Natural killer cell treated with Interleukin-12 subunit alpha and Interleukin-12 subunit beta and Interleukin-15 and Interleukin-18, amount 100 ng/mL, for 72 hours (primary cell): ENCODE data around the gene EGFLAM. TPM values are rescaled to one million over a fixed set of nuclear protein-coding genes. Genes with fewer than 3 reads are reported as not detected.

ENCODE experiments used
- ATAC-seq, 2 donors: fragments of 150-1000 bp; cut with Tn5 transposase in 1 of 2; sonication (Bioruptor Pico), chemical (Tn5 transposase) in 1 of 2; 2 replicates each; pipeline ENCODE4 v1.10.0; 2021
- DNase-seq: peaks from one replicate; pipeline ENCODE4 v3.0.0; 2022; ENCODE audit warnings: low spot score
- H3K27ac Mint-ChIP-seq, 2 donors: 1 replicate in 1 of 2; 2 replicates in 1 of 2; pipeline ENCODE4 v1.8.0; 2022; ENCODE audit warnings: mixed read lengths in 2 of 2, mild to moderate bottlenecking in 1 of 2, moderate library complexity in 1 of 2
- H3K27me3 Mint-ChIP-seq, 2 donors: 1 replicate in 1 of 2; 2 replicates in 1 of 2; pipeline ENCODE4 v1.8.0; 2022; ENCODE audit warnings: mixed read lengths in 2 of 2
- H3K36me3 Mint-ChIP-seq: one replicate; pipeline ENCODE4 v1.8.0; 2022; ENCODE audit warnings: mixed read lengths
- H3K4me1 Mint-ChIP-seq, 2 donors: 1 replicate in 1 of 2; 2 replicates in 1 of 2; pipeline ENCODE4 v1.8.0; 2022; ENCODE audit warnings: low read depth in 2 of 2, mixed read lengths in 2 of 2, mild to moderate bottlenecking in 1 of 2
- H3K4me3 Mint-ChIP-seq: one replicate; pipeline ENCODE4 v1.8.0; 2022; ENCODE audit warnings: mixed read lengths
- H3K9me3 Mint-ChIP-seq: 2 replicates; pipeline ENCODE4 v1.8.0; 2022; ENCODE audit warnings: mixed read lengths
- total RNA-seq, 2 donors: library from RNA; stranded (reverse); gene quantifications; one replicate each; pipeline ENCODE4 v1.2.3, GENCODE V29; 2022

The EGFLAM gene
- total RNA-seq, 2 donors from 2014 or later: not detected

DNA sequence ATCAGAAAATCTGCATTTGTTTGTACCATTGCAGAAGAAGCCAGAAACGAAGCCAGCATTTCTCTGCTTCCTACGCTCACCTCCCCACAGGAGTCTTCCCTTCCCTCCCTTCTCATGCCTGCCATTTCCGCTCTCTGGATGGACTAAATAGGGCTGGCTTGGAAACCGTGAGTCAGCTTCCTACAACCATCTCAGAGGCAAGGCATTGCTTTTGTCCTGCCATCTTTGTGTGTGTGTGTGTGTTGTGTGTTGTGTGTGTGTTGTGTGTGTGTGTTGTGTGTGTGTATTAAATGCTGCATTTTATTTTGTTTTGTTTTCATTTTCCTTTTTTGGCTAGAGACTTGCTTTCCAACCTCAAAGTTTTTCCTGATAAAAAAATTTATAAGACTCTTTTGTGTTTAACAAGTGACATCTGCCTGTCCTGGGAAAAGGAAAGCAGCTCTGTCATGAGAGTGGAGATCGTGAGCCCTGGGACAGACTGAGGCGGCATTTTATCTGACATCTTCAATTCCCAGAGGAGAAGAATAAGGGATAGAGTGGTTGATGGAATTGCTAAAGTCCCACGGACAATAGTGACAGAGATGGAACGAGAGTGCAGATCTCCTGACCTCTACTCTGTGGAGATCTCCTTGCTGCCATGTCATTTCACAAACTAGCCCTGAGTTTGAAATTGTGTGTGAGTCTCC, 7.5 kb upstream of the EGFLAM start:
- H3K27me3 Mint-ChIP-seq: peaks cover 18 to 21% of the 10 kb centered on the region in 2 donors
- H3K9me3 Mint-ChIP-seq: peaks cover 6% of the 10 kb centered on the region
- H3K36me3 Mint-ChIP-seq: no peaks in the 10 kb centered on the region
- H3K27ac Mint-ChIP-seq: no peak overlapping the region
- no peak overlapping the region for H3K4me3 Mint-ChIP-seq
- DNase-seq (no peak), ATAC-seq (no peak)
- no peaks in the 10 kb centered on the region for H3K4me1 Mint-ChIP-seq

DNA sequence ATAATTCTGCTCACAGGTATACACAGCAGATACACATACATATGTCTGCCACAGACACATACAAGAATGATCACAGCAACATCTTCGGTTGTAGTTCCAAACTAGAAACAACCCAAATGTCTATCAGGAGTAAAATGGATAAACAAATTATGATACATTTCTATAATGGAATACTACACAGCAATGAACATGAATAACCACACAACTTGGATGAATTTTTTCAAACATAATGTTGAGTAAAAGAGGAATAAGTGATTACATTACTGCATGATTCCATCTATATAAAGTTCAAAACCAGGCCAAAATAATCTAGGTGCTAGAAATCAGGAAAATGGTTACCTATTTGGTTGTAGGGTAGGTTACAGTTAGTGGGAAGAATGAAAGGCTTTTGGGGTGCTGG, 4.6 kb upstream of the EGFLAM start:
- Mint-ChIP-seq H3K4me1 (no peaks in the 10 kb centered on the region), H3K9me3 (peaks cover 6% of the 10 kb centered on the region), H3K27ac (no peak overlapping the region), H3K36me3 (no peaks in the 10 kb centered on the region), H3K4me3 (no peak overlapping the region), H3K27me3 (peaks cover 33 to 38% of the 10 kb centered on the region in 2 donors)
- no peak for ATAC-seq
- DNase-seq: no peak

DNA sequence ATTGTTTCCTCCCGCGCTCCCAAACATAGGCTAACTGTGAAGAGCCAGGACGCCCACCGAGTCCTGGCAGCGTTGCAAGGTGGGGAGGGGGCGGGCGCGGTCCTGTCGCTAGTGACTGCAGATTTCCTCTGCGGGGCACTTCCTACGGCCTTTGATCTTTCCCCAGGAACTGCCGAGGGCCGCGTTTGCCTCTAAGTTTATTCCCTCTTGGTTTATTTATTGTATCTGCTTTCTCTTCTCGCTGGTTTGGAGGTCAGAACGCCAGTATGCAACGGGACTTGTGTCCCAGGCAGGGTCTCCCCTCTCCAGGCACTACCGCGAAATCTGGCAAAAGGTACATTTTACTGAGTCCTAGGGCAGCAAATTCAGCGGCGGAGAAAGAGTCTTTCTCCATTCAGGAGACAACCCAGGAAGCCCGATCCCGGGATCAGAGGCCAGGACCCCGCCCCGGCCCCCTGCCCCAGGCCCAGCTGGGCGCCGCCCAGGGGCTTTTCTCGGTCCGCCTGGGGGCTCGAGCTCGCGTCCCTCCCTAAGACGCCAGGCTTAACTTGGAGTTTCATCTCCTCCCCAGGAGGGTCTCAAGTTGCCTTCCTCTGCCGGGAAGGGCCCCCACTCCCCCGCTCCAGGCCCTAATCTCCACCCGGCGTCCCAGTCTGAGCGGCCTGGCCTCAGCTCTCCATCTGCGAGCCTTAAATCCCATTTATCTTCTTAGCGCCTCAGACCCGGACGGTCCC, 884 bp upstream of the EGFLAM start:
- Mint-ChIP-seq H3K36me3 (no peaks in the 10 kb centered on the region), H3K4me1 (no peaks in the 10 kb centered on the region), H3K9me3 (no peaks in the 10 kb centered on the region), H3K27me3 (peaks cover 50 to 59% of the 10 kb centered on the region in 2 donors), H3K27ac (no peak overlapping the region), H3K4me3 (no peak overlapping the region)
- DNase-seq (no peak), ATAC-seq (no peak)

DNA sequence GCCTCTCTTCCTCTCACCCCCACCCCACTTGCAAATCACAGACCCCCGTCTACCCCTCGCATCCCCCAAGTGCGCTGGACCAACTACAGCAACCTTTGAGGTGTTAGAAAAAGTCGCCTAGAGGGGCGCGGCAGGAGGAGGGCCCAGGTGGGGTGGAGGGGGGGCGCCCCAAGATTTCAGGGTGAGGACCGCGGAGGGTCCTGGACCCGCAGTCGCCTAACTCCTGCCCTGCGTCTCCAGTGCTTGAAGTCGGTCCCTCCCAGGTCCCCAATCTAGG, 379 bp upstream of the EGFLAM start:
- Mint-ChIP-seq H3K9me3 (no peaks in the 10 kb centered on the region), H3K4me1 (no peaks in the 10 kb centered on the region), H3K4me3 (no peak overlapping the region), H3K36me3 (no peaks in the 10 kb centered on the region), H3K27ac (no peak overlapping the region), H3K27me3 (peaks cover 48 to 62% of the 10 kb centered on the region in 2 donors)
- ATAC-seq: no peak
- DNase-seq: no peak

DNA sequence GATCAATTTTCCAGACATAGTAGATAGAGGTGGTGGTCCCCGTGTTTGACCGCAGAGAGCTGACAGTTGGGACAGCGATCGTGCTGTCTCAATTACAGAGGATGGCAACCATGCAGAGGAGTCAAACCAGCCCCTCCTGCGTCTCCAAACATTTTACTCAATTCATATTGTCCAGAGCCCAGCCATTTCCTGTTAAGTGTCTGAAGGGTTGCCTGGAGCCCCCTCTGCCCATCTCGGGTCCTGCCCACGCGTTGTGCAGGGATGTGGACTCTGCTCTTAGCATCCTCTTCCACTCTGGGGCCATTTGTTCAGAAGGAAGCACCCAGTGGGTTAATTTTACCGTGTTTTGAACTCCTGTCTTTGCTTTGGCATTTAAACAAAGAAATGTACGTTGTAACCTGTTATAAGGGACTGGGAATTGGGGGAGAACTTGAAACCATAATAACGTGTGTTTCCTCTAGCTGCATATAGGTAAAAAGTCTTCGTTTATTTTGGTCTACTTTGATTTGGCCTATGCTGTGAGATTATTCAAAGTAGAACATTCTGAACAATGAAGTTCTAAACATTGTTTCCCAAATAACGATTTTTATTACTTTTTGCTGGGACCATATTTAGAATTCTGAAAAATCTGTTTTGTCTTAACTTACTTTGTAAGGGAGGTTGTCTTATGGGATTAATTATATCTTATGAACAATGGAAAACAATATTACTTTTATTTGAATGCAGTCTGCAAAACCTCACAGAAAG, 876 bp downstream of the EGFLAM start:
- no peaks in the 10 kb centered on the region for H3K9me3 Mint-ChIP-seq
- no peak for DNase-seq
- no peak overlapping the region for H3K27ac Mint-ChIP-seq
- peaks cover 49 to 61% of the 10 kb centered on the region in 2 donors for H3K27me3 Mint-ChIP-seq
- no peaks in the 10 kb centered on the region for H3K36me3 Mint-ChIP-seq
- H3K4me1 Mint-ChIP-seq: no peaks in the 10 kb centered on the region
- no peak for ATAC-seq
- H3K4me3 Mint-ChIP-seq: no peak overlapping the region

DNA sequence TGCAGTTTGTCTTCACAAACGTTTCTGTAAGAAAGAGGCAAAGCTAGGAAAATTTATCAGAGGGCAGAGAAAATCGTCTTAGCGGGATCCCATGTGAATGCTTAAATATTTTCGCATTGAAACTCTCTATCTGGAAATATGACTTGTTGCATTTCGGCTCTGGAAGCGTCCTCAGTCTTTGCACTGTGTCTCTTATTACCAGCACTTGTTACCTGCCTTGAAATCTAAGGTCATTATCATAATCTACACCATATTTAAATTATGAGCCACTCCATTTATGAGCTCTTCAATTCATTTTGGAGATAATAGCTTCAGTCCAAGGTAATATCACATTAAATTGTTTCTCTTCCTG, 1.4 kb downstream of the EGFLAM start:
- no peak overlapping the region for H3K4me3 Mint-ChIP-seq
- no peaks in the 10 kb centered on the region for H3K9me3 Mint-ChIP-seq
- no peak for ATAC-seq
- no peaks in the 10 kb centered on the region for H3K4me1 Mint-ChIP-seq
- DNase-seq: no peak
- H3K27ac Mint-ChIP-seq: no peak overlapping the region
- H3K36me3 Mint-ChIP-seq: no peaks in the 10 kb centered on the region
- H3K27me3 Mint-ChIP-seq: peaks cover 49 to 55% of the 10 kb centered on the region in 2 donors

DNA sequence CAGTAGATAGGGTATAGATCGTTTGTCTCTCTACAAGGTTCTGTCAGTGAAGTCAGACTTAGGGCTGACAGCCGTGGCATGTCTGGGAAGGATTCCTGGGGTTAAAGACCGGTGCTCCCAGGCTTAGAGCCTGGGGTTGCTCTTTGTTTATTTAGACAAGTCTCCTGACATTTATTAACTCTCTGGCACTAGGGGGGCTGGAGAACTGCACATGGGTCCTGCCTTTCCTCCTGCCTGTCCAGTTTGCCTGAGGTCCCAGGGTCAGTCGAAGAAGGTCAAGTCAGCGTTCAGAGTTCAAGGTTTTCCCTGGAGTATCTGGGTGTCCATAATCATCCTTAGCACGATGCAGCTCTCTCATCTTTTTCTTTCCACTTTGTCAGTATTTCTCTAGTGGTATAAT, 5.6 kb downstream of the EGFLAM start:
- no peaks in the 10 kb centered on the region for H3K36me3 Mint-ChIP-seq
- no peak overlapping the region for H3K4me3 Mint-ChIP-seq
- no peaks in the 10 kb centered on the region for H3K4me1 Mint-ChIP-seq
- DNase-seq: no peak
- no peak for ATAC-seq
- H3K27ac Mint-ChIP-seq: no peak overlapping the region
- H3K9me3 Mint-ChIP-seq: no peaks in the 10 kb centered on the region
- H3K27me3 Mint-ChIP-seq: peaks cover 22 to 28% of the 10 kb centered on the region in 2 donors

DNA sequence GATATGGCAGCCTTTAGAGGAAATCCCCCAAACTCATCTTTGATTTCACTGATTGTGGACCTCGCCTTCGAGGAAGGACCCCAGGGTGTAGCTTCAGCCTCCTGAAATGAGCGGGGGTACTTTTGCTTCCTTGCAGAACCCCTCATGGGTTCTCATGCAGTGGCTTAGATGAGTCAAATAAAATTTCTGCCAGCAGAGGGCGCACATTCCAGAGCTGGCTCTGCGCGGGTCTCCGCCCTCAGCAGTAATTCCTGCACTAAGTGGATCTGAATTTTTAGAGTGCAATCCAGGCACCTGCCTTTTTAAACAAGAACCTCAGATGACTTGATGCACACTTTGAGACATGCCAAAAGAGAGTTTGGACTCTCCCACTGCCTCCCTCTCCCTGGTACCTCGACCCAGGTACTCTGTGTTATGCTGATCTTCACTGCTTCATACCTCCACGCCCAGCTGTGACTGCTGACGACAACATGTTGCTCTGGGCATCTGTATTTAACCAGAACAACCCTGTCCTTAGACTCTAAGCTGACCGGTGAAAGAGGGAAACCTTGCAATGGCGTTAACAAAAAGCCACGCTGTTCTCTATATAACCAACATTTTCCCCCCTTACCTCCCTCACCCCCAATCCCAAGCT, 7.3 kb downstream of the EGFLAM start:
- Mint-ChIP-seq H3K27me3 (peaks cover 7 to 14% of the 10 kb centered on the region in 2 donors), H3K4me3 (no peak overlapping the region), H3K4me1 (no peaks in the 10 kb centered on the region), H3K9me3 (no peaks in the 10 kb centered on the region), H3K27ac (no peak overlapping the region), H3K36me3 (no peaks in the 10 kb centered on the region)
- no peak for DNase-seq
- ATAC-seq: no peak

DNA sequence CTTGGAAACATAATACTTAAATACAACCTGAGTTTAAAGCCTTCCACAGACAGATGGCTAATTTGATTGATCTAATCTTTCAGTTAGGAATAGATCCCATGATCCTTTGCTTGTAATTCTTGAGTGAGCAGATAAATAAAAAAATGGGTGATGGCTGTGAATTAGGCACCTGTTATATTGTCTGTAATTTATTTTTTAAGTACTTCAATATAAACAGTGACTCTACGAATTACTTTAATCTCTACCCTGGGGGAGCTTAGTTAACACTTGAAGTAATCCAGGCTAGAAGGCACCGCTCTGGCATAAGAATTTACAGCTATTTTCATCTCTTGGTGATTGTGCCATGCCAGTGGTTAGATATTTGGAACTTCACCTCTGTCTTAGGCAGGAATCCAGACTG, 9.0 kb downstream of the EGFLAM start:
- peaks cover 6% of the 10 kb centered on the region for H3K9me3 Mint-ChIP-seq
- H3K4me3 Mint-ChIP-seq: no peak overlapping the region
- ATAC-seq (no peak), DNase-seq (no peak)
- no peaks in the 10 kb centered on the region for H3K36me3 Mint-ChIP-seq
- H3K4me1 Mint-ChIP-seq: no peaks in the 10 kb centered on the region
- peaks cover 4 to 9% of the 10 kb centered on the region in 2 donors for H3K27me3 Mint-ChIP-seq
- no peak overlapping the region for H3K27ac Mint-ChIP-seq

DNA sequence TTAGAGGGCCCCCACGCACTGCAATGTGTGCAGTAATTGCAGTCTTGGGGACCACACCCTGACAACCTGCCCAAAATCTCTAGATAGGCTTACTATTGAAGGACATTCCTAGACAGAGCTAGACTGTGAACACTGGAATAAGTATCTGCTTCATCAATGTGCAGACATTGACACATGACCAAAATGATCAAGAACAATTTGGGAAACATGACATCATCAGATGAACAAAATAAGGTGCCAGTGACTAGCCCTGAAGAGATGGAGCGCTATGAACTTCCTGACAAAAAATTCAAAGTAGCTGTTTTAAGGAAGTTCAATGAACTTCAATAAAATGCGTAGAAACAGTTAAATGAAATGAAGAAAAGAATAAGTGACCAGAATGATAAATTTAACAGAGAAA, 15.3 kb downstream of the EGFLAM start:
- DNase-seq (no peak), ATAC-seq (no peak)
- H3K4me1 Mint-ChIP-seq: no peaks in the 10 kb centered on the region
- H3K27me3 Mint-ChIP-seq: no peaks in the 10 kb centered on the region
- H3K36me3 Mint-ChIP-seq: peaks cover 9% of the 10 kb centered on the region
- no peak overlapping the region for H3K4me3 Mint-ChIP-seq
- H3K9me3 Mint-ChIP-seq: peaks cover 9% of the 10 kb centered on the region
- H3K27ac Mint-ChIP-seq: no peak overlapping the region

DNA sequence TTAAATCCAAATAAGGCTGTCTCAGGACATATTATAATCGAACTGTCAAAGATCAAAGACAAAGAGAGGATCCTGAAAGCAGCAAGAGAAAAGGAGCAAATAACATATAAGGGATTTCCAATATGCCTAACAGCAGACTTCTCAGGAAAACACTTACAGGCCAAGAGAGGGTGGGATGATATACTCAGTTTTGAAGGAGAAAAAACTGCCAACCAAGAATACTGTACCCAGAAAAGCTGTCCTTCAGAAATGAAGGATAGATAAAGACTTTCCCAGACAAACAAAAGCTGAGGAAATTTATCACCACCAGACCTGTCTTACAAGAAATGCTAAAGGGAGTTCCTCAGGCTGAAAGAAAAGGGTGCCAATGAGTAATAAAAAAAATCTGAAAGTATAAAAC, 16.0 kb downstream of the EGFLAM start:
- no peak overlapping the region for H3K27ac Mint-ChIP-seq

DNA sequence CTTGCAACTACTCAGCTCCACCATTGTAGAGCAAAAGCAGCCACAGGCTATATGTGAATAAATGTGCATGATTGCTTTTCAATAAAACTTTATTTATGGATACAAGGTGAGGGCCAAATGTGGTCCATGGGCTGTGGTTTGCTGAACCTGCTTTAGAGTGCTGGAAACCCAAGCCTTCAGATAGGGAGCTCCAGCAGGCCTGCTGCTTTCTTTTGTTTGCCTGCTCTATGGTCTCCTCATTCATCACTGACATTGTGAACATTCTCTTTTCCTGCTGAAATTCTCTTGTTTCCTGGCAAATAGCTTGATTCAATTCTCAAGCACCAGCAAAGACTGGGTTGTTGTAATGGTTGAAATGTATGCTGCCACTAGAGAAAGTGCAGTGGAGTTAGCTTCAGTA, 26.0 kb downstream of the EGFLAM start:
- DNase-seq: no peak
- H3K36me3 Mint-ChIP-seq: no peaks in the 10 kb centered on the region
- H3K9me3 Mint-ChIP-seq: no peaks in the 10 kb centered on the region
- H3K27ac Mint-ChIP-seq: no peak overlapping the region
- ATAC-seq: no peak
- H3K4me3 Mint-ChIP-seq: no peak overlapping the region
- no peaks in the 10 kb centered on the region for H3K27me3 Mint-ChIP-seq
- H3K4me1 Mint-ChIP-seq: no peaks in the 10 kb centered on the region

More for the DNA sequence above, 16.0 kb downstream of the EGFLAM start:
- ATAC-seq (no peak), DNase-seq (no peak)
- no peak overlapping the region for H3K4me3 Mint-ChIP-seq
- H3K4me1 Mint-ChIP-seq: no peaks in the 10 kb centered on the region
- no peaks in the 10 kb centered on the region for H3K27me3 Mint-ChIP-seq
- H3K36me3 Mint-ChIP-seq: peaks cover 9% of the 10 kb centered on the region
- H3K9me3 Mint-ChIP-seq: peaks cover 9% of the 10 kb centered on the region

DNA sequence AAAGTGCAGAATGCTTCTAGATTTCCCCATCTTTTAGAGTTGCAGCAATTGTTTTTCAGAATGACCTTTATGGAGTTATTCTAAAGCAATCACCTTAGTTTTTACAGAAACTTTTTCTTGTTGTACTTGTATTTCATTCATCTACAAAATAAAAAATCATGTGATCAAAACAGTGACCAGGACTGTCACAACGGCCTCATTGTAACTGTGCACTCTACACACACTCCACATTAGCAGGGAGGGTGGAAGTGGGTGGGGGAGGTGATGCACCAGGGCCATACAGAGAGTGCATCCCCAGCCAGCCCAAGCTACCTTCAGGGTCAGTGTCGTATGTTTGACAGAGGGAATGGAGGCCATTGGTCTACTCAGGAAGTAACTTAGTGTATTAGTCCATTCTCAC, 26.9 kb downstream of the EGFLAM start:
- no peaks in the 10 kb centered on the region for H3K4me1 Mint-ChIP-seq
- H3K27me3 Mint-ChIP-seq: no peaks in the 10 kb centered on the region
- H3K9me3 Mint-ChIP-seq: no peaks in the 10 kb centered on the region
- H3K27ac Mint-ChIP-seq: no peak overlapping the region
- H3K36me3 Mint-ChIP-seq: no peaks in the 10 kb centered on the region
- no peak for DNase-seq
- H3K4me3 Mint-ChIP-seq: no peak overlapping the region
- ATAC-seq: no peak

DNA sequence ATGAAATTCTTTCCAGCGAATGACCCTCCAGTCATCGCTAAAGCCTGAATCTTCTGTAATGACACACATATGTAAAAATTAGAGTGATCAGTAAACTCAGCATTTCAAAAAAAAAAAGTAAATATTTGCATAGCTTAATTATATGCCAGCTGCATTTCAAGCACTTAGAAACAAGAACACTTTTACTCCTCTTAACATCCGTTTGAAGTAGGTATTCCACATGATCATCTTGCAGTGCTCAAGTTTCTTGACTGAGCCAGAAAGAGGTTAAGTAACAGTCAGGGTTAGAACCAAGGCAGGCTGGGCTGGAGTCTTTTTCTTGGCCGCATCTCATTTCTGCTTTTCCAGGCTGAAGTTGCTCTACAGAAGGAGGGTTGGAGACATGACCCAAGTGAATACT, 27.6 kb downstream of the EGFLAM start:
- Mint-ChIP-seq H3K4me3 (no peak overlapping the region), H3K4me1 (no peaks in the 10 kb centered on the region), H3K27ac (no peak overlapping the region), H3K36me3 (no peaks in the 10 kb centered on the region), H3K9me3 (no peaks in the 10 kb centered on the region), H3K27me3 (no peaks in the 10 kb centered on the region)
- DNase-seq: no peak
- no peak for ATAC-seq
